ENCODE results near the gene FAM107B. TPM values are rescaled to one million over a fixed set of nuclear protein-coding genes. Genes with fewer than 3 reads are reported as not detected.

The FAM107B gene
- total and polyA plus RNA-seq, 10 of the 15 experiments (the other 5 are each of a cell fraction or from before 2014, with no cell fraction given) = 22.9 to 162 (median 86.6) TPM

DNA sequence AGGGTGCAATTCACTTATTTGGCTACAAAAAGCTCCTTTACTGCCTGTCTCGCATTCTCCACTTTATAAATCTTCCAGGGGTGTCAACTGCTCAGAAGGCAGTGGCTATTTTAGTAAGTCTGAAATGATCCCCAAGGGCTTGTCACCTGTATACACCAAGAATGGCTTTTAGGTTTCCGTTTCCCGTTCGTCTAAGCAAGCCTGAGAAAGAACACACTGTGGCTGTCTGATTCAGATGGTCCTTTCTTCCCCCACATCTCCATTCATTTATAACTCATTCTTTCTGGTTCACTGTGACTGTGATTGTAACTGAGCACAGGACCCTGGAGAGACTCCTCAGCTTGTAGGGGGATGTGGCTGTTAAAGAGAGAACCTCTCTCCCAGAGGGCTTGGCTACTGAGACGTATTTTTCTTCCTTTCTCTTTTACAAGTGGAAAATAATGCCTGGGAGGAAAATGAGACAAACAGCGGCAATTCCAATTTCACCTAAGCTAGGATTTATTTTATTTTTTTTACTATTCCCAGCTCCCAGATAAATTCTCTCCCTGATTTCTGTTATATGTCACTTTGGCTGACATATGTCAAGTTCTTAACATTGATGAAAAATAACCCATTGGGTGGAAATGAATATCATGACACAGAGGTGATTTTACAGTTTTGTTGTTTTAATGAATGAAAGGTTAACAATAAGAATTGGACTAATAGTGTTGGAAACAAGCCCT is 129.3 kb downstream of the FAM107B start (continued):
- TF ChIP-seq, protein P1, sequence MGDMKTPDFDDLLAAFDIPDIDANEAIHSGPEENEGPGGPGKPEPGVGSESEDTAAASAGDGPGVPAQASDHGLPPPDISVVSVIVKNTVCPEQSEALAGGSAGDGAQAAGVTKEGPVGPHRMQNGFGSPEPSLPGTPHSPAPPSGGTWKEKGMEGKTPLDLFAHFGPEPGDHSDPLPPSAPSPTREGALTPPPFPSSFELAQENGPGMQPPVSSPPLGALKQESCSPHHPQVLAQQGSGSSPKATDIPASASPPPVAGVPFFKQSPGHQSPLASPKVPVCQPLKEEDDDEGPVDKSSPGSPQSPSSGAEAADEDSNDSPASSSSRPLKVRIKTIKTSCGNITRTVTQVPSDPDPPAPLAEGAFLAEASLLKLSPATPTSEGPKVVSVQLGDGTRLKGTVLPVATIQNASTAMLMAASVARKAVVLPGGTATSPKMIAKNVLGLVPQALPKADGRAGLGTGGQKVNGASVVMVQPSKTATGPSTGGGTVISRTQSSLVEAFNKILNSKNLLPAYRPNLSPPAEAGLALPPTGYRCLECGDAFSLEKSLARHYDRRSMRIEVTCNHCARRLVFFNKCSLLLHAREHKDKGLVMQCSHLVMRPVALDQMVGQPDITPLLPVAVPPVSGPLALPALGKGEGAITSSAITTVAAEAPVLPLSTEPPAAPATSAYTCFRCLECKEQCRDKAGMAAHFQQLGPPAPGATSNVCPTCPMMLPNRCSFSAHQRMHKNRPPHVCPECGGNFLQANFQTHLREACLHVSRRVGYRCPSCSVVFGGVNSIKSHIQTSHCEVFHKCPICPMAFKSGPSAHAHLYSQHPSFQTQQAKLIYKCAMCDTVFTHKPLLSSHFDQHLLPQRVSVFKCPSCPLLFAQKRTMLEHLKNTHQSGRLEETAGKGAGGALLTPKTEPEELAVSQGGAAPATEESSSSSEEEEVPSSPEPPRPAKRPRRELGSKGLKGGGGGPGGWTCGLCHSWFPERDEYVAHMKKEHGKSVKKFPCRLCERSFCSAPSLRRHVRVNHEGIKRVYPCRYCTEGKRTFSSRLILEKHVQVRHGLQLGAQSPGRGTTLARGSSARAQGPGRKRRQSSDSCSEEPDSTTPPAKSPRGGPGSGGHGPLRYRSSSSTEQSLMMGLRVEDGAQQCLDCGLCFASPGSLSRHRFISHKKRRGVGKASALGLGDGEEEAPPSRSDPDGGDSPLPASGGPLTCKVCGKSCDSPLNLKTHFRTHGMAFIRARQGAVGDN (IDR thresholded peaks at IDR 0.05) = peak; percentile 55; the same call in 1 of the 2 replicates
- TF ChIP-seq POLR2A (IDR thresholded peaks at IDR 0.05; ENCODE audit: low read depth, low read length) = no peak
- TF ChIP-seq STAT1 (conservative IDR thresholded peaks at IDR 0.05) = no peak
- no peak for TF ChIP-seq CBX5 (IDR thresholded peaks at IDR 0.05; ENCODE audit: low read depth)
- TF ChIP-seq POU2F2 (IDR thresholded peaks at IDR 0.05; ENCODE audit: borderline replicate concordance, low read depth, low read length) = no peak
- TF ChIP-seq RB1 (IDR thresholded peaks at IDR 0.05; ENCODE audit: borderline replicate concordance) = no peak
- TF ChIP-seq, protein P2, sequence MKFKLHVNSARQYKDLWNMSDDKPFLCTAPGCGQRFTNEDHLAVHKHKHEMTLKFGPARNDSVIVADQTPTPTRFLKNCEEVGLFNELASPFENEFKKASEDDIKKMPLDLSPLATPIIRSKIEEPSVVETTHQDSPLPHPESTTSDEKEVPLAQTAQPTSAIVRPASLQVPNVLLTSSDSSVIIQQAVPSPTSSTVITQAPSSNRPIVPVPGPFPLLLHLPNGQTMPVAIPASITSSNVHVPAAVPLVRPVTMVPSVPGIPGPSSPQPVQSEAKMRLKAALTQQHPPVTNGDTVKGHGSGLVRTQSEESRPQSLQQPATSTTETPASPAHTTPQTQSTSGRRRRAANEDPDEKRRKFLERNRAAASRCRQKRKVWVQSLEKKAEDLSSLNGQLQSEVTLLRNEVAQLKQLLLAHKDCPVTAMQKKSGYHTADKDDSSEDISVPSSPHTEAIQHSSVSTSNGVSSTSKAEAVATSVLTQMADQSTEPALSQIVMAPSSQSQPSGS (IDR thresholded peaks at IDR 0.05; ENCODE audit: low read length) = no peak
- no peak for TF ChIP-seq ZNF274 (IDR thresholded peaks at IDR 0.05; ENCODE audit: insufficient read depth, insufficient read length)
- no peak for TF ChIP-seq MTA3 (IDR thresholded peaks at IDR 0.05; ENCODE audit: borderline replicate concordance, low read length)
- TF ChIP-seq, protein P3, sequence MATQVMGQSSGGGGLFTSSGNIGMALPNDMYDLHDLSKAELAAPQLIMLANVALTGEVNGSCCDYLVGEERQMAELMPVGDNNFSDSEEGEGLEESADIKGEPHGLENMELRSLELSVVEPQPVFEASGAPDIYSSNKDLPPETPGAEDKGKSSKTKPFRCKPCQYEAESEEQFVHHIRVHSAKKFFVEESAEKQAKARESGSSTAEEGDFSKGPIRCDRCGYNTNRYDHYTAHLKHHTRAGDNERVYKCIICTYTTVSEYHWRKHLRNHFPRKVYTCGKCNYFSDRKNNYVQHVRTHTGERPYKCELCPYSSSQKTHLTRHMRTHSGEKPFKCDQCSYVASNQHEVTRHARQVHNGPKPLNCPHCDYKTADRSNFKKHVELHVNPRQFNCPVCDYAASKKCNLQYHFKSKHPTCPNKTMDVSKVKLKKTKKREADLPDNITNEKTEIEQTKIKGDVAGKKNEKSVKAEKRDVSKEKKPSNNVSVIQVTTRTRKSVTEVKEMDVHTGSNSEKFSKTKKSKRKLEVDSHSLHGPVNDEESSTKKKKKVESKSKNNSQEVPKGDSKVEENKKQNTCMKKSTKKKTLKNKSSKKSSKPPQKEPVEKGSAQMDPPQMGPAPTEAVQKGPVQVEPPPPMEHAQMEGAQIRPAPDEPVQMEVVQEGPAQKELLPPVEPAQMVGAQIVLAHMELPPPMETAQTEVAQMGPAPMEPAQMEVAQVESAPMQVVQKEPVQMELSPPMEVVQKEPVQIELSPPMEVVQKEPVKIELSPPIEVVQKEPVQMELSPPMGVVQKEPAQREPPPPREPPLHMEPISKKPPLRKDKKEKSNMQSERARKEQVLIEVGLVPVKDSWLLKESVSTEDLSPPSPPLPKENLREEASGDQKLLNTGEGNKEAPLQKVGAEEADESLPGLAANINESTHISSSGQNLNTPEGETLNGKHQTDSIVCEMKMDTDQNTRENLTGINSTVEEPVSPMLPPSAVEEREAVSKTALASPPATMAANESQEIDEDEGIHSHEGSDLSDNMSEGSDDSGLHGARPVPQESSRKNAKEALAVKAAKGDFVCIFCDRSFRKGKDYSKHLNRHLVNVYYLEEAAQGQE (IDR thresholded peaks at IDR 0.05; ENCODE audit: low read depth, low read length) = no peak
- TF ChIP-seq YY1 (IDR thresholded peaks at IDR 0.05; ENCODE audit: low read depth, low read length) = no peak
- TF ChIP-seq SUZ12 (IDR thresholded peaks at IDR 0.05; ENCODE audit: unreplicated experiment) = no peak
- TF ChIP-seq, protein P4, sequence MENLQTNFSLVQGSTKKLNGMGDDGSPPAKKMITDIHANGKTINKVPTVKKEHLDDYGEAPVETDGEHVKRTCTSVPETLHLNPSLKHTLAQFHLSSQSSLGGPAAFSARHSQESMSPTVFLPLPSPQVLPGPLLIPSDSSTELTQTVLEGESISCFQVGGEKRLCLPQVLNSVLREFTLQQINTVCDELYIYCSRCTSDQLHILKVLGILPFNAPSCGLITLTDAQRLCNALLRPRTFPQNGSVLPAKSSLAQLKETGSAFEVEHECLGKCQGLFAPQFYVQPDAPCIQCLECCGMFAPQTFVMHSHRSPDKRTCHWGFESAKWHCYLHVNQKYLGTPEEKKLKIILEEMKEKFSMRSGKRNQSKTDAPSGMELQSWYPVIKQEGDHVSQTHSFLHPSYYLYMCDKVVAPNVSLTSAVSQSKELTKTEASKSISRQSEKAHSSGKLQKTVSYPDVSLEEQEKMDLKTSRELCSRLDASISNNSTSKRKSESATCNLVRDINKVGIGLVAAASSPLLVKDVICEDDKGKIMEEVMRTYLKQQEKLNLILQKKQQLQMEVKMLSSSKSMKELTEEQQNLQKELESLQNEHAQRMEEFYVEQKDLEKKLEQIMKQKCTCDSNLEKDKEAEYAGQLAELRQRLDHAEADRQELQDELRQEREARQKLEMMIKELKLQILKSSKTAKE (IDR thresholded peaks at IDR 0.05; ENCODE audit: low read depth, poor library complexity, severe bottlenecking) = no peak
- TF ChIP-seq RCOR1 (conservative IDR thresholded peaks at IDR 0.05; ENCODE audit: low read depth, low read length) = no peak
- TF ChIP-seq, protein P5, sequence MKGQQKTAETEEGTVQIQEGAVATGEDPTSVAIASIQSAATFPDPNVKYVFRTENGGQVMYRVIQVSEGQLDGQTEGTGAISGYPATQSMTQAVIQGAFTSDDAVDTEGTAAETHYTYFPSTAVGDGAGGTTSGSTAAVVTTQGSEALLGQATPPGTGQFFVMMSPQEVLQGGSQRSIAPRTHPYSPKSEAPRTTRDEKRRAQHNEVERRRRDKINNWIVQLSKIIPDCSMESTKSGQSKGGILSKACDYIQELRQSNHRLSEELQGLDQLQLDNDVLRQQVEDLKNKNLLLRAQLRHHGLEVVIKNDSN (IDR thresholded peaks at IDR 0.05; ENCODE audit: borderline replicate concordance, extremely low read length, insufficient read depth, low read depth, low read length) = no peak
- no peak for TF ChIP-seq SREBF2 (IDR thresholded peaks at IDR 0.05; ENCODE audit: low read length)
- TF ChIP-seq EED (IDR thresholded peaks at IDR 0.05; ENCODE audit: low read depth) = peak; percentile 70
- TF ChIP-seq MYB (IDR thresholded peaks at IDR 0.05; ENCODE audit: borderline replicate concordance, low read depth, low read length) = no peak

Measured in GM12878 (cell line).